Stimulated activated naive CD8-positive, alpha-beta T cell treated with anti-CD3 and anti-CD28 coated beads, Interleukin-15, Interleukin-2, amounts not matched to agents 100 U/mL and 50 U/mL, for 24 hours (primary cell): ENCODE data around the gene BSDC1.
A peak's percentile ranks its signal among the peaks of the same experiment; 100 is the strongest.

Experiments used
- ATAC-seq: fragments of 150-1000 bp; cut with Tn5 transposase; one replicate; pipeline ENCODE4 v1.10.0; 2021
- DNase-seq: peaks from one replicate; pipeline ENCODE4 v3.0.0; 2021

The BSDC1 gene

DNA sequence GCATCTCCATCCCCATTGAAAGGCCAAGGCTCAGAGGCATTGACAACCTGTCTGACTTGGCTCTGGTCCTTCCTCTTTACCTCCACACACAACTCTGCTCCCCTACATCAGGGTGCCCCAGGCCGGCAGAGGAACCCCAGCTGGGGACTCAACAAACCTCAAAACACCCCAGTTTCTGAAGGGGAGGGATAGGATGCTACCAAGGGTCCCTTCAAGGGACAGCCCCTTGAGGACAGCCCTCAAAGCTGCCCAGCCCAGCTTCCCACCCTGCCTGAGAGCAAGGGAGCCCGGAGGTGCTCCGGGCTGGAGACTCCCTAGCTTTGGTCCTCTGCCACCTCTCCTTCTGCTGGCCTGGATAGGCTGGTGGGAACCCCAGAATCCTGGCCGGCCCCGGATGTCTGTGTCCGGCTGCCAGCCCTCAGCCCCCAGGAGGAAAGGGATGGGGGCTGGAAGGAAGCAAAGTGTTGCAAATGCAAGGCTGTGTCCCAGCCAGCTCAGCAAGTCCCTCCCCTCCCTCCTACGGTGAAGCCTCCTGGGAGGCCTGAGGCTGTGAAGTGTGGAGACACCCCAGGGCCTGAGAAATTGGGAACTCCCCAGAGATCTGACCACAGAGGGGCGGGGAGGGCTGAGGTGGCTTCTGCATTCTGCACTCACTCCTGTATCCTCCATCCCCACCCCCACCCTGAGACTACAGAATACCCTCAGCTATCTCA, 57.1 kb downstream of the BSDC1 start:
- ATAC-seq = peak; percentile 67
- DNase-seq = peak; percentile 80

DNA sequence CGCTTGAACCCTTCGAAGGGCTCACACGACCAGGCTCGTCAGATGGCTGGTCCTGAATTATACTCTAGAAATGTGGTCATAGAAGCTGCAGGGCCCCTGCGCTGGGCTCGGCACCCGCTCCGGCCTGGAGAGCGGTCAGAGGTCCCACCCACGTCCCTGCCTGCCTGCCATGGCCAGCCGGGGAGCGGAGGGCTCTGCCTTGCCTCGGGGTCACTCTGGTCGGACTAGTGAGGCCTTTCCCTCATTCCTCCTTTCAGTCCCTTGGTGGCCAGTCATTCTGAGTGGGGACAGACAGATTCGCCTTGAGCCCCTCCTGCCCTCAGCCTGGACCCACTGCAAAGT, 57.7 kb downstream of the BSDC1 start:
- no peak for DNase-seq

DNA sequence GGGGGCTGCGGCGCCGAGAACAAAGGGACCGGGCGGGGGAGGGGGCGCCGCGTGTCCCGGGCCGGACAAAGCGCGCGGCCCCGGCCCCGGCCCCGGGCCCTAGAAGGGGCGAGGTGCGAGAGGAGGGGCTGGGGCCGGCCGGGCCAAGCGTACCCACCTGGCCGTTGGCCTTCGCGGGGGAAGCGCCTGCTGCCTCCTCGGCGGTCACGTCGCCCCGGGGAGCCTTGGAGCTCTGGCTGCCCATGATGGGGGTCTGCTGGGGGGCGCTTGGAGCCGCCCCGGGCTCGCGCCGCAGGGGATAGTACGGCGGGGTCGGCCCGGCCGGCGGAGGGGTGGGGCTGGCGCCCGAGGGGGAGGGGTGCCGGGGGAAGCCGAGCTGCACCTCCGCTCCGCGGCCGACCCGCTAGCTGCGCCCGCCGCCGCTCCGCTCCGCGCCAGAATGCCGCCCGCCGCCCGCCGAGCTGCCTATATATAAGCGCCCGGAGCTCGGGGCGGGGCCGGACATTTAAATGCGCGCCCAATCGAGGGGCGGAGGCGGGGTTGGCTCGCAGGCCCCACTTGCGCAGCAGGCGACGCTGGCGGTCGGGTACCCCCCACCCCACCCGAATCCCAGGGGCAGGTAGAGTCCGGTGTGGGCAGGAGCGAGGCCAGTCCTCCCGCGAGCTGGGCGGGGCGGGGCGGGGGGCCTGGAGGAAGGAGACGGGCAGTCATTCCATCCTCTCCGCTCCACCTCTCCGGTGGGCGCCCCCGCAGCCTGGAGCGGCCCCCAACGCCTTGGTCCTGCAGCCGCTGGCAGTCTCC, 58.3 kb downstream of the BSDC1 start, which contains the start of gene MARCKSL1:
MARCKSL1 (minus strand) TSS at position 444 of the 801 bp plus-strand sequence; CDS start at position 244, 200 bp downstream.
- peak; percentile 28 for ATAC-seq
- peak; percentile 89 for DNase-seq

More for the DNA sequence above, 57.7 kb downstream of the BSDC1 start:
- ATAC-seq = no peak

DNA sequence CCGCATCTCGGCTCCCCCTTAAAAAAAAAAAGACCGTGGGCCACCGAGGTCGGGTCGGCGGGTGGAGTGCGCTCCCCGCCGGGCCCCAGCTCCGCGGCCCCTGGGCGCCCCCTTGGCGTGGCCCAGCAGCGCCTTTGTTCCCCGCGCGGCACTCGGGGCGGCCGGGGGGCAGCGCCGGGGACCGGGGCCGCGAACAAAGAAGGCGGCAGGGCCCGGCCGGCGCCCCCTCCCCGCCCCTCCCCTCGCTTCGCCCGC, 58.8 kb downstream of the BSDC1 start:
- ATAC-seq (peak; percentile 0), DNase-seq (no peak)

DNA sequence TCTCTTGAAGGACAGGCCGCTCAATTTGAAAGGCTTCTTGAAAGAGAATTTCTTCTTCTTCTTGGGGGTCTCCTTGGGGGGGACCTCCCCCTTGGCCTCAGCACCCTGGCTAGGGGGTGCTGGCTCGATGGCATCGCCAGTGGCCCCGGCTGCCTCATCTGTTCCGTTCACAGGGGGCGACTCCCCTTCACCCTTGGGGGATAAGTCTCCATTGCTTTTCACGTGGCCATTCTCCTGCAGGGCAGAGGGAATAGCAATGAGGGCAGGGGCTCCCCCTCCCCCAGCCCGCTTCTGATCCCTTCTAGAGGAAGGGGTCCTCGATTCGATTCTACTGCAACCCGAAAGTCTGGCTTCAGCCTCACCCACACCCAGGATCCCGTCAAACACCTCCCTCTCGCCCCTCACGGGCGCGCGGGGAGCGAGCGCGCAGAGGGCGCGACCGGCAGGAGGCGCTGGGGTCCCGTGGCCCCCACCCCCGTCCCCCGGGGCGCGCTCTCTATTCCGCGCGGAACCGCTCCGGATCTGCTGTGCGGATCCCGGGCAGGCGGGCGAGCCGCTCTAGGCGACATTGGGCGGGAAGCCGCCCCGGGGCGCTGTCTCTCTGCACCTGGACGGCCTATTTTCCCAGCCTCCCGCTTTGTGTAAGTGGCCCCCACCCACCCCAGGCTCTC, 59.2 kb downstream of the BSDC1 start:
- ATAC-seq = peak; percentile 14

DNA sequence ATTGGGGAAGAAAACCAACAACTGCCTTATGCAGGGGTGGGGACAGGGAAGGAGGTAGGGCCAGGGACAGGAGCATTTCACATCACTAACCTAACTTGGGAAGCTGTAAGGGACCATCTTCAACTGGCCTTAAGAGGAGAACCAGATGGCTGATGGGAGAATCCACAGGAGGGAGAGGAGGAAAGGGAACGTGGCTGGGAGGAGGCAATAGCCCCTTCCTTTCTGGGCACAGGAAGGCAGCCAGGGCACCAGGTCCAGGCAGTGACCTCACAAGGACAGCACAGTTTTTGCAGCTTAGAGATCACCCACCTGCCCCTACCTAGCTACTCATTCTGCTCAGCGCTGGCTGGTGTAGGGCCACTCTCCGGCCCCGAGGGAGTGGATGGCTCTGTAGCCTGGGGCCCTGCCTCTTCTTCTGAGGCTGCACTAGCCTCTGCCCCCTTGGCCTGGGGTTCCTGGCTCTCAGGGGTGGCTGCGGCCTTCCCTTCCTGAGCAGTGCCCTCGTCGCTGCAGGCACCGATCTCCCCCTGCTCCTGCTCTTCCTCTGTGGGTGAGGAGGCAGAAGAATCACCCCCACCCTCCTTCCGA, 59.9 kb downstream of the BSDC1 start:
- no peak for ATAC-seq
- no peak for DNase-seq

More for the DNA sequence above, 59.2 kb downstream of the BSDC1 start:
- peak; percentile 70 for DNase-seq

DNA sequence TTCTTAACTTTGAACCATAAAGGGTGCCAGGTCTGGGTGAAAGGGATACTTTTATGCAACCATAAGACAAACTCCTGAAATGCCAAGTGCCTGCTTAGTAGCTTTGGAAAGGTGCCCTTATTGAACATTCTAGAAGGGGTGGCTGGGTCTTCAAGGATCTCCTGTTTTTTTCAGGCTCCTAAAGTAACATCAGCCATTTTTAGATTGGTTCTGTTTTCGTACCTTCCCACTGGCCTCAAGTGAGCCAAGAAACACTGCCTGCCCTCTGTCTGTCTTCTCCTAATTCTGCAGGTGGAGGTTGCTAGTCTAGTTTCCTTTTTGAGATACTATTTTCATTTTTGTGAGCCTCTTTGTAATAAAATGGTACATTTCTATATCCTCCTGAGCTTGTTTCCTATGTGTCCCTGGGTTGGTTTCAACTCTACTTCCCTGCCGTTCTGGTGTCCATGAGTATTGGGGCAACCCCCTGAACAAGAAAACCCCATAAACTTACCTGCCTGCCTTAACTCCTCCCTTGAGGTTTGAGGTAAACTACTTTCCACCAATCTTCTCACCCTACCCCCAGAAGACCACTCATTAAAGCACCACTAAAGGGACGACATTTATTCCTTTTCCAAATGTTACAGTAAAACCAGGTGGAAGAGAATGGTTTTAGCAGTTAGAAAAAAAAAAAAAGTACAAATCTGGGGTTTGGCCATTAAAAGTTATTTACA, 60.8 kb downstream of the BSDC1 start:
- ATAC-seq (no peak), DNase-seq (no peak)

DNA sequence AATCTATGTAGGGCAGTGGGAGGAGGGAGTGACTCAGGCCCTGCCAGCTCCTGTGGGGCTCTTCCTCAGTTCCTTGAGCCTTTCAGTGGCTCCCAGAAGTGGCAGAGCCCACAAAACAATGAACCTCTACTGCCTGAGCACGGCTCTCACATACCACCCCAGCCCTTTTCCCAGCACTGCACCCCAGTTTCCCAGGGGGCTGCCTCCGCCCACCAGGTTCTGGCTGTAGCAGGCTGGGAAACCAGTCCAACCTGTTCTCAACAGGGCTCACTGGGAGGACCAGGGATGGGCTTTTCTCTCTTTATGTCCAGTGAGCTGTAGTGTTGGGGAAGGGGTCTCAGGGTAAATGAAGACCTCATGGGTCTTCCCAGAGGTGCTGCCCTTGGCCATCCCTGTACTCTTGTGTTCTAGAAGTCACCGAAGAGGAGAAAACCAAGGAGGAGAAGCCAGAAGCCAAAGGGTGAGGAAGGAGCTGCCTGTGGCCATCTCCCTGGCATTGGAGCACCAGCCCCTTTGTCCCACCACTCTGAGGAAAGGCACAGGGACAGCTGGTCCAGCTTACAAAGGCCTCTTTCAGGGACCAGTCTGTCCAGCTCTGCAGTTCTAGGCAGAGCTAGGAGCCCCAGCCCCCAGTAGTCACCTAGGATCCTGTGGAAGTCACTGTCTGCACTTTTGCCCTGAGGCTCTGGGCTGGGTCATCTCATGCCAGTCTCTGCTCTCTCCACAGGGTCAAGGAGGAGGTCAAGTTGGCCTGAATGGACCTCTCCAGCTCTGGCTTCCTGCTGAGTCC, 61.8 kb downstream of the BSDC1 start:
- DNase-seq (no peak), ATAC-seq (no peak)

DNA sequence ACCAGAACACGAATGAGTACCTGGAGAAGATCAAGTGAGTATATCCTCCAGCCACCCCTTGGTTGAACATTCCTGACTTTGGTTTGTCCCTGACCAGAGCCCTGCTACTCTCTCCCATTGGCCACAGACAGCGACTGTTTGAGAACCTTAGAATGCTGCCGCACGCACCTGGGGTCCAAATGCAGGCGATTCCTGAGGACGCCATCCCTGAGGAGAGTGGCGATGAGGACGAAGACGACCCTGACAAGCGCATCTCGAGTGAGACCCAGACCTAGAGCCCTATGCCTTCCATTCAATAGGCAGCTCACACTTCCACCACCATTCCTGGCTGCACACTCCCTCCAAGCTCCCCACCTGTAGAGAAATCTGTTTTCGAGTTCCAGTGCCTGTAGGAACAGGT, 62.7 kb downstream of the BSDC1 start:
- DNase-seq = no peak
- ATAC-seq = no peak

DNA sequence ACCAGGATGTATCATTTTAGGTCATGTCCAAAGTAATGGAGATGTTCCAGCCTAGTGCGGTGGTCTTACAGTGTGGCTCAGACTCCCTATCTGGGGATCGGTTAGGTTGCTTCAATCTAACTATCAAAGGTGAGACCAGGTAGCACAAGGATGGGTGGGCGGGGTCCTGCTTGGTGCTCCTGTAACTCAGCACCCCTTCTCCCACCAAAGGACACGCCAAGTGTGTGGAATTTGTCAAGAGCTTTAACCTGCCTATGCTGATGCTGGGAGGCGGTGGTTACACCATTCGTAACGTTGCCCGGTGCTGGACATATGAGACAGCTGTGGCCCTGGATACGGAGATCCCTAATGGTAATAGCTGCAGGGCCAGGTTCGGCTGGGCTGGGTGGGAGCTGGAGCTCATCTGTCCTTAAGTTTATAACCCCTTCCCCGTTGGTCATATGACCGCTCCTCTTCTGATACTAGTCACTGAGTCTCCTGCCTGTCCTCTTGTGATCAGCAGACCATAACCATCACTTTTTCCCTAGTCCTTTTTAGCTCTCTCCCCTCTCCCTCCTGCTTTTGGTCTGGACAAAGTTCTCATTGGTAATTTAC, 63.6 kb downstream of the BSDC1 start:
- DNase-seq (no peak), ATAC-seq (no peak)

DNA sequence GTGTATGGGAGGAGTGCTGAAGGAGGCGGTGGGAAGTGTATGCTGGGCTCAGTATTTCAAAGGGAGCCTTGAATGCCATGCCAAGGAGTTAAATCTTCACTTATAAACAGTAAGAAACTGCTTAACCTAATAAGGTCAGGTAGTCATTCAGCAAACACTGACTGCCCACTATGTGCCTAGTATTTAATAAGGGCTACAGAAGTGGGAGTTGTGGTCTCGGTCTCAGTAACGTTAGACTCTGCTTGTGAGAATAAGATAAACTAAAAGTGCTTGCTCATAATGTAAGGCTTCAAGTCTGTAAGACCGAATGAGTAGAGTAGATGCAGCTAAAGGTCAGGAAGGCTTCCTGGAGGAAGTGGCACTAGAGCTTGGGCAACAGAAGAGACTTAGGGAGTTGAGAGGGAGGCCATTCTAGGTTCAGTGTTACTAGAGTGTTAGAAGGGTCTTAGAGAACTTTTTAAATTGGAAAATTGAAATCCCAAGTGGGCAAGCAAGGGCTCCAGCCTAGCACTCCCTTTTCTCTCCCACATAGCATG, 64.2 kb downstream of the BSDC1 start:
- DNase-seq = no peak
- no peak for ATAC-seq

DNA sequence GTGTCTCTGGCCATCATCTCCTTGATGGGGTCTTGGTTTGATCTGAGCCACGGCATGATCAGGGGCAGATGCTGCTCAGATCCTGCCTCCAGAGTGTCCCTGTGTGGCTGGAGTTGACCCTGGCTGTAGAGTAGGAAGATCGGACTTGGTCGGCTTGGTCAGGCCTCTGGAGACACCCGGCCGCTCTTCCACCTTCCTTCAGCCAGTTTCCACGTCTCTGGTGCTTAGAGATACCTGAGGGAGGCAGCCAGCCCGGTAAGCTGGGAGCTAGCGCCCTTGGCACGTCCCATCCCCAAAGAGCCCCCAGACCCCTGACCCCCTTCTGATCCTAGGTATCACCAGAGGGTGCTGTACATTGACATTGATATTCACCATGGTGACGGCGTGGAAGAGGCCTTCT, 67.0 kb downstream of the BSDC1 start:
- no peak for ATAC-seq
- DNase-seq = no peak

DNA sequence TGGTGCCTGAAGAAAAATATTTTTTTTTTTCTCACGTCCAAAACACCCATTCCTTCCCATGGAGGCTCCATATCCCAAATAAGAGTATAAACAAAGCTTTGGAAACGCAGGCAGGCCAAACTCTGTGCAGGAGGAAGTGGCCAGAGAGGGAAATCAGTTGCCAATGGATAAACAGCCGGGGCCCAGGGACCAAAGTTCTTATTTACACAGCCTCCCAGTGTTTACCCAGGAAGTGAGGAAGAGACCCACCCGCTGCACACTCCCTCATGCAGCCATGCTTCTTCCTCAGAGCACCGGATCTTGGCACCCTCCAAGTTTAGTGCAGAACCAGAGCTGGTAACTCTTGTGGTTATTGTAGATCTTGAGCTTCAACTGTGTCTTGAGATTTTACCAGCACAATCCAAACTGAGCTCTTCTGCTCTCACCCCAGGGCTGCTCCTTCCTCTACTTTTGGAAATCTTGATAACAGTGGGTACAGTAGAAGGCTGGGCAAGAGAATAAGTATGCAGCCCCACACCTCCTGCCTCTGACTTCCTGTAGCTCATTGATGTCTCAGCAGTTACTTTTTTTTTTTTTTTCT, 72.4 kb downstream of the BSDC1 start:
- no peak for ATAC-seq
- DNase-seq = no peak

DNA sequence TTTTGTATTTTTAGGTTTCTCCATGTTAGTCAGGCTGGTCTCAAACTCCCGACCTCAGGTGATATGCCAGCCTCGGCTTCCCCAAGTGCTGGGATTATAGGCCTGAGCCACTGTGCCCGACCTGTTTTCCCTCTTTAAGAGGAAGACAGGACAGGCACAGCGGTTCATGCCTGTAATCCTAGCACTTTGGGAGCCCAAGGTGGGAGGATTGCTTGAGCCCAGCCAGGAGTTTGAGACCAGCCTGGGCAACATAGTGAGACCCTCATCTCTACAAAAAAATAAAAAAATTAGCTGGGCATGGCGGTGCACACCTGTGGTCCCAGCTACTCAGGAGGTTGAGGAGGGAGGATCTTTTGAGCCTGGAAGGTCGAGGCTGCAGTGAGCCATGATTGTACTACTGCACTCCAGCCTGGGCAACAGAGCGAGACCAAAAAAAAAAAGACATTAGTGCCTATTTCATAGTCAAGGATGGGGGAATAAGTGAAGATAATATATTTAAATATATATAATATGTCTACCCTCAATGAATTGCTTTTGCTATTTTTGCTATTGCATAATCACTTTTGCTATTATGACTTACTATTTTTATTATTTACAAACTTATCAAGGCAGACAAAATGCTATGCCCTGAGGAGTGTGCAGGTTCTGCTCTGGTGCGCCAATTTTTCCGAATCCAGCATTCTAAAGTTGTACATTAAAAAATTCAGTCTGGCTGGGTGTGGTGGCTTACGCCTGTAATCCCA, 75.9 kb downstream of the BSDC1 start:
- no peak for DNase-seq
- no peak for ATAC-seq

DNA sequence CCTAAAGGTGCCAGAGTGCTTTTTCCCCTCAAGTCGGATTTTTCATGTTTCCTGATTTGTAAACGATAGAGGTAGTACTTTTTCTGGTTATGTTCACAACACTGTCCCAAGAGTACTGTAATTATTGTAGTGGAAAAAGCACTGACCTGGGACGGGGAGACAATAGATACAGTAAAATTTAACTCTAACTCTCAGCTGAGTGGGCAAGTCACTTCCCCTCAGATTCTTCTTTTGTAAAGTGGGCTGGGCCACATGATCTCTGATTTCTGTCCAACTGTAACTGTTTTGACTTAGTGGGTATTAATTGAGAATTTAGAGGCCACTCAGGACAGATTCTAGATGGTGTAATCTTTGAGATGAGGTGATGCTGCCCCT, 77.4 kb downstream of the BSDC1 start:
- ATAC-seq = no peak
- DNase-seq = no peak
